GM15510 (cell line): ENCODE data around the gene DDOST.

Source experiments
- POLR2A ChIP-seq: IDR thresholded peaks from 3 replicates; pipeline ENCODE4 v1.6.1; 2011; ENCODE audit warnings: borderline replicate concordance; ENCODE audit not compliant: insufficient read length; ENCODE audit errors: extremely low read depth

The DDOST gene

GRCh38 chr1:20625176-20626097 lies 35.7 kb downstream of the DDOST start:
- TF ChIP-seq POLR2A = no peak

DNA sequence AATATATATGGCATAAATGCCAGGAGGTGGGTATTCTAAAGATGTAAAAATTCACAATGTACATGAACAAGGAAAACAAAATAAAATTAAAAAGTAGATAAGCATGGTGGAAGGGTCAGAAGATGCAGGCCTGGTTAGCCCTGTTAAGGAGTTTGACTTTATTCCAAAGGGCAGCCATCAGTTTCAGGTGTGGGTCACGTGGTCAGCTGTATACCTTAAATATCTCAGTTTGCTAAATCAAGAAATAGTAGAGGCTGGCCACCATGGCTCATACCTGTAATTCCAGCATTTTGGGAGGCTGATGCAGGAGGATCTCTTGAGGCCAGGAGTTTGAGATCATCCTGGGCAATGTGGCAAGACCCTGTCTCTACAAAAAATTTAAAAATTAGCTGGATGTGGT lies 36.5 kb downstream of the DDOST start:
- no peak for TF ChIP-seq POLR2A

GRCh38 chr1:20621012-20621411 lies 40.2 kb downstream of the DDOST start:
- no peak for TF ChIP-seq POLR2A

DNA sequence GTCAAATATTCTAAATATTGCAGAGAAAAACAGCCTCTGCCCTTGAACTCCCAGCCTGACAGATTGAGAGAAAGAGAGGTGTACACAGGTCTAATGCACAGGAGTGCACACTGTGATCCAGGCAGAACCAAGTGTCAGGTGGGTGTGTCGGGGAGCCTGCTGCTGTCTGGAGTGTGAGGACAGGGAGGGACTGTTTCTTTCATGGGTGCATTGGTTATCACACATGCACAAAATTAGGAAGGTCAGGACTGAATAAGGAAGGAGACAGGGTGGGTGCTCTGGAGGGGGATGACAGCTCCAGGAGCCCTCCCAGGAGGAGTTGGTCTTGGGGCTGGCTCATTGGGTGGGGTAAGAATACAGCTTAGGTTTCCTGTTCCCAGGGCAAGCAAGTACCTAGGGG lies 41.2 kb downstream of the DDOST start:
- no peak for TF ChIP-seq POLR2A

DNA sequence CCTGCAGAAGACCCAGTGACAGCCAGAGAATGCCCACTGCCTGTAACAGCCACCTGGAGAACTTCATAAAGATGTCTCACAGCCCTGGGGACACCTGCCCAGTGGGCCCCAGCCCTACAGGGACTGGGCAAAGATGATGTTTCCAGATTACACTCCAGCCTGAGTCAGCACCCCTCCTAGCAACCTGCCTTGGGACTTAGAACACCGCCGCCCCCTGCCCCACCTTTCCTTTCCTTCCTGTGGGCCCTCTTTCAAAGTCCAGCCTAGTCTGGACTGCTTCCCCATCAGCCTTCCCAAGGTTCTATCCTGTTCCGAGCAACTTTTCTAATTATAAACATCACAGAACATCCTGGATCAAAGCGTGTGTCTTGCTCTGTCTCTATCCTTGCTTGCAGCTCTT lies 42.6 kb downstream of the DDOST start:
- no peak for TF ChIP-seq POLR2A

DNA sequence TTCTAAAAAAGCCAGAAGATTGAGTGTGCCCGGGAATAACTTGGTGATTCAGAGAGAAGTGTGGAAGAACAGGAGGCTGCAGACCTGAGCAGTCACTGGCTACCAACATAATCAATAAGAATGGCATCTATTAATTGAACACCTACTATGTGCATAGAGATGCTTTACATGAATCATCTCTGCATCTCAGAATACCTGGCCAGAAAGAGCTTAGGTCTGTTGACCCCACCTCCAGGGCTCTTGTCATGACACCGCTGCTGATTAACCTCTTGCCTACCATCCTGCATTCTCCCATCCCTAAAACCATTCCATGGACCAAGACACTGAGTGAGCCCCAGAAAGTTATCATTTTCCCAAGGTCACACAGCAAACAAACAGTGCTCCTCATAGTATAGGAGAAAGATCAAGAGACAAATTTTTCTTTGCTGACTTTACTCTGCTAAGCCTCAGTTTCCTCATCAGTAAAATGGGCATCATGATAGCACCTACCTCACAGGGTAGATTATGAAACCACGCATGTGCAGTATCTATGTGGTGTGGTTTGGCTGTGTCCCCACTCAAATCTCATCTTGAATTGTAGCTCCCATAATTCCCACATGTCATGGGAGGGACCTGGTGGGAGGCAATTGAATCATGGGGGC lies 44.2 kb downstream of the DDOST start:
- no peak for TF ChIP-seq POLR2A

GRCh38 chr1:20615946-20616846 lies 45.0 kb downstream of the DDOST start:
- no peak for TF ChIP-seq POLR2A

DNA sequence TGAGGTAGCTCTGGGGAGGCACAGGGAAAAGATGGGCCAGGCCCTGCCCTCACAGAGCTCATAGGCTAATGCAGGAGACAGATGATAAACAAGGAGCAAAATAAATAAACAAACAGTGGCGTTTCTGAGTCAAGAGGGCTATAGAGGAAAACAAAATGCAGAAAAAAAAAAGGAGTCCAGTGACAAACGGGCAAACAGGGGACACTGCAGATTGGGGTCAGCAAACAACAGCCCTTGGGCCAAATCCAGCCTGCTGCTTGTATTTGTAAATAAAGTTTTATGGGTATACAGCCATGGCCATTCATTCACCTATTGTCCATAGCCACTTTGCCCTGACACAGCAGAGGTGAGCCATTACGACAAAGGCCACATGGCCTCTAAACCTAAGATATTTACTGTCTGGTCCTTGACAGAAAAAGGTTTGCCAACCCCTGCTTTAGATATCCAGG lies 47.0 kb downstream of the DDOST start:
- no peak for TF ChIP-seq POLR2A

- no peak for TF ChIP-seq POLR2A
Observed at GRCh38 chr1:20612221-20612746, 48.9 kb downstream of the DDOST start.

DNA sequence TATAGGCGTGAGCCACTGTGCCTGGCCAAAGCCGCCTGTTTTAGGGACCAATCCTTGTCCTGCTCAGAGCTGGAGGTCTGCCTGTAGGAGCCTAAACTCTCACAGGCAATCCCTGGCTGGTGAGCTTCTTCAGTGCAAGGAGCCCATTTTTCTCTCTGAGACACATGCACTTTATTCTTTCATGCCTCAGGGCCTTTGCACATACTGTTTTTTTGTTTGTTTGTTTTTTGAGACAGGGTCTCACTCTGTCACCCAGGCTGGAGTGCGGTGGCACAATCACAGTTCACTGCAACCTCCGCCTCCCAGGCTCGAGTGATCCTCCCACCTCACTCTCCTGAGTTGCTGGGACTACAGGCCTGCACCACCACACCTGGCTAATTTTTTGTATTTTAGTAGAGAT lies 49.5 kb downstream of the DDOST start:
- TF ChIP-seq POLR2A = no peak

DNA sequence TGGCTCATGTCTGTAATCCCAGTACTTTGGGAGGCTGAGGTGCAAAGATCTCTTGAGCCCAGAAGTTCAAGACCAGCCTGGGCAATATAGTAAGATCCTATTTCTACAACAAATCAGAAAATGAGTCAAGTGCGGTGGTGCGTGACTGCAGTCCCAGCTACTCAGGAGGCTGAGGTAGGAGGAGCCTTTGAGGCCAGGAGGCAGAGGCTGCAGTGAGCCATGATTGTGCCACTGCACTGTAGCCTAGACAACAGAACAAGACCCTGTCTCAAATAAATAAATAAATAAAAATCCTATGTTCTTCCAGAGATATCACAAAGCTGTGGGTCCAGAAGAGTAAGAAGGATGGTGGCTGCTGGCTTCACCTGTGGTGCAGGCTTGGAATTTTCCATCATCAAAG lies 50.2 kb downstream of the DDOST start:
- TF ChIP-seq POLR2A = no peak

- TF ChIP-seq POLR2A = no peak
Observed at GRCh38 chr1:20609541-20609940, 51.6 kb downstream of the DDOST start.

- no peak for TF ChIP-seq POLR2A
Observed at GRCh38 chr1:20604678-20605077, 56.5 kb downstream of the DDOST start.

- no peak for TF ChIP-seq POLR2A
Observed at GRCh38 chr1:20603504-20604464, 57.4 kb downstream of the DDOST start.

DNA sequence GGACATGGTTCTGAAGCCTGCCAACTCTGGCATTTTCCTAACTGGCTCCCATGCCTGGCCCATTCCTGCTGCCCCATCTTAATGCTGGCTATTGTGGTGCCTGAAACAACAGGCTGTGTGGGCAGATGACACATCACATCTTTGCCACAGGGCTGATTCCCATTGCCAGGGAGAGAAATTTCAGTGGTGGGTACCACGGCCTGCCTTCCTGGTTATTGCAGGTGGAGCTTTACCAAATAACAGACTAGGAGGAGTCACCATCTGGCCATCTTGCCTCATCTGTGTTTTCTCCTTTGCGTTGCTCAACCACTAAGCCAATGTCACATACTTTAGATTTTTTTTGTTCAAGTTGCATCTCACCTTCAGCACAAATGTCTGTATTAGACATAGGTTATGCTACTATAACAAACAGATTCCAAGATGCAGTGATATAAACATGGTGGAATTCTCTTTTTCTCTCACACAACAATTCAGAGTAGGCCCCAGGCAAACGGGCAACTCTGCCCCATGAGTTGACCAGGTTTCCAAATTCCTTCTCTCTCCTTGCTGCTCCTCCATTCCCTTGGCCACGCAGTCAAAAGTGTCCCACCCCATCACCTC lies 58.2 kb downstream of the DDOST start:
- no peak for TF ChIP-seq POLR2A
